H1 (cell line): ENCODE data around the gene IARS2. TPM values are rescaled to one million over a fixed set of nuclear protein-coding genes. Genes with fewer than 3 reads are reported as not detected.

Source experiments
- CTCF ChIA-PET: fragments of 300-600 bp; sonication (Branson Sonifier 250); formaldehyde crosslinking; loops from one replicate; lab custom pipeline; 2021; ENCODE audit not compliant: partially characterized antibody; lab: Charles Lee
- POLR2A ChIA-PET: fragments of 300-600 bp; sonication (Branson Sonifier 250); formaldehyde crosslinking; loops from one replicate; lab custom pipeline; 2021; ENCODE audit warnings: inconsistent platforms; ENCODE audit not compliant: partially characterized antibody; lab: Charles Lee
- DNase-seq, 2 experiments: peaks; one replicate each; pipeline versions ENCODE4 v3.0.0 to v3.0.0-alpha.2; 2010 to 2022; ENCODE audit warnings: low spot score in 2 of 2, low read depth in 1 of 2, mixed read lengths in 1 of 2
- FAIRE-seq: peaks from 2 replicates; lab custom pipeline; 2011; peaks lifted over from hg19 to GRCh38; lab: Jason Lieb, UNC
- H2AFZ ChIP-seq: 2 replicates; pipeline ENCODE4 v1.8.1; 2012; ENCODE audit warnings: low read length, inconsistent platforms
- H2AK5ac ChIP-seq: 2 replicates; pipeline ENCODE4 v1.6.1; 2013; ENCODE audit warnings: low read depth, low read length
- H2BK120ac ChIP-seq: replicated peaks from 2 replicates; pipeline ENCODE3; 2013; ENCODE audit warnings: low read depth, low read length, inconsistent platforms
- H2BK12ac ChIP-seq: 2 replicates; pipeline ENCODE4 v1.6.1; 2013; ENCODE audit warnings: low read depth, low read length
- H2BK15ac ChIP-seq: 2 replicates; pipeline ENCODE4 v1.6.1; 2013; ENCODE audit warnings: low read length
- H2BK20ac ChIP-seq: 2 replicates; pipeline ENCODE4 v1.6.1; 2013; ENCODE audit warnings: low read length
- H2BK5ac ChIP-seq: 2 replicates; pipeline ENCODE4 v1.6.1; 2013; ENCODE audit warnings: low read depth, low read length
- H3K14ac ChIP-seq: 2 replicates; pipeline ENCODE4 v1.6.1; 2013; ENCODE audit warnings: inconsistent platforms; ENCODE audit not compliant: insufficient read length
- H3K18ac ChIP-seq: 2 replicates; pipeline ENCODE4 v1.6.1; 2013; ENCODE audit warnings: low read length; ENCODE audit errors: extremely low read depth
- H3K23ac ChIP-seq: 2 replicates; pipeline ENCODE4 v1.6.1; 2013; ENCODE audit warnings: inconsistent platforms; ENCODE audit not compliant: insufficient read length
- H3K23me2 ChIP-seq: 2 replicates; pipeline ENCODE4 v1.6.1; 2013; ENCODE audit warnings: low read depth, low read length
- H3K27ac ChIP-seq: 2 replicates; pipeline ENCODE4 v1.6.1; 2011; ENCODE audit warnings: low read depth, low read length, inconsistent platforms
- H3K27me3 ChIP-seq, 4 experiments: replicated peaks in 1 of 4; 1 replicate in 1 of 4; 2 replicates in 3 of 4; pipeline versions ENCODE4 v1.6.1 to v1.8.1; 2011 to 2013; ENCODE audit warnings: low read length in 3 of 4, mild to moderate bottlenecking in 3 of 4, inconsistent platforms in 2 of 4, mixed read lengths in 2 of 4, moderate library complexity in 1 of 4; ENCODE audit not compliant: control insufficient read depth in 3 of 4, insufficient read depth in 3 of 4; ENCODE audit errors: extremely low read depth in 1 of 4
- H3K36me3 ChIP-seq, 4 experiments: 2 replicates each; pipeline versions ENCODE4 v1.6.1 to v1.8.1; 2011 to 2013; ENCODE audit warnings: mild to moderate bottlenecking in 4 of 4, low read length in 3 of 4, moderate library complexity in 2 of 4, control low read depth in 1 of 4, inconsistent platforms in 1 of 4; ENCODE audit not compliant: insufficient read depth in 4 of 4, control insufficient read depth in 2 of 4
- H3K4ac ChIP-seq: replicated peaks from 2 replicates; pipeline ENCODE3; 2013; ENCODE audit warnings: low read length, low read depth, mixed read lengths, inconsistent platforms; ENCODE audit not compliant: insufficient read length
- H3K4me1 ChIP-seq, 4 experiments: replicated peaks in 1 of 4; 1 replicate in 1 of 4; 2 replicates in 3 of 4; pipeline versions ENCODE4 v1.6.1 to v1.8.1; 2011 to 2013; ENCODE audit warnings: low read length in 3 of 4, inconsistent platforms in 2 of 4, mixed read lengths in 1 of 4; ENCODE audit not compliant: insufficient read depth in 4 of 4, control insufficient read depth in 3 of 4
- H3K4me2 ChIP-seq, 2 experiments: 2 replicates each; pipeline versions ENCODE4 v1.6.1 to v1.8.1; 2011 to 2013; ENCODE audit warnings: low read depth in 2 of 2, low read length in 2 of 2, control low read depth in 1 of 2, inconsistent platforms in 1 of 2, mild to moderate bottlenecking in 1 of 2; ENCODE audit not compliant: insufficient read depth in 1 of 2
- H3K4me3 ChIP-seq, 4 experiments: fragments of 200-600, 300-600 bp in 1 of 4; sonication (generic), shearing (Covaris generic), sonication (Bioruptor Twin) in 1 of 4; 2 replicates each; pipeline versions ENCODE4 v1.5.1 to v1.8.1; 2011 to 2016; ENCODE audit warnings: low read length in 4 of 4, low read depth in 3 of 4, control low read depth in 2 of 4, inconsistent platforms in 2 of 4, mild to moderate bottlenecking in 2 of 4, mixed read lengths in 1 of 4, moderate library complexity in 1 of 4; ENCODE audit not compliant: insufficient read depth in 2 of 4; ENCODE audit errors: extremely low read depth in 1 of 4
- H3K56ac ChIP-seq: replicated peaks from 2 replicates; pipeline ENCODE3; 2013; ENCODE audit warnings: low read depth, mild to moderate bottlenecking, mixed read lengths, low read length, inconsistent platforms; ENCODE audit not compliant: insufficient read length
- H3K79me1 ChIP-seq: 2 replicates; pipeline ENCODE4 v1.6.1; 2013; ENCODE audit warnings: low read depth, low read length, control low read depth
- H3K79me2 ChIP-seq, 2 experiments: 2 replicates each; pipeline versions ENCODE4 v1.6.1 to v1.8.1; 2012 to 2013; ENCODE audit warnings: low read length in 2 of 2, mild to moderate bottlenecking in 2 of 2, inconsistent platforms in 1 of 2; ENCODE audit not compliant: insufficient read depth in 2 of 2, control insufficient read depth in 1 of 2
- H3K9ac ChIP-seq, 4 experiments: replicated peaks in 1 of 4; 1 replicate in 1 of 4; 2 replicates in 3 of 4; pipeline versions ENCODE4 v1.6.1 to v1.8.1; 2011 to 2013; ENCODE audit warnings: low read depth in 3 of 4, low read length in 3 of 4, control low read depth in 2 of 4, mild to moderate bottlenecking in 2 of 4, moderate library complexity in 2 of 4, inconsistent platforms in 1 of 4; ENCODE audit errors: extremely low read depth in 1 of 4
- H3K9me3 ChIP-seq, 2 experiments: 2 replicates each; pipeline versions ENCODE4 v1.6.1 to v1.8.1; 2012 to 2013; ENCODE audit warnings: mild to moderate bottlenecking in 2 of 2, moderate library complexity in 2 of 2, control low read depth in 1 of 2, inconsistent platforms in 1 of 2, low read depth in 1 of 2, low read length in 1 of 2, mixed read lengths in 1 of 2; ENCODE audit not compliant: insufficient read depth in 2 of 2
- H4K20me1 ChIP-seq, 2 experiments: replicated peaks in 1 of 2; 2 replicates each; pipeline versions ENCODE3 to v1.8.1; 2011 to 2013; ENCODE audit warnings: inconsistent platforms in 2 of 2, low read length in 2 of 2, mild to moderate bottlenecking in 1 of 2; ENCODE audit not compliant: insufficient read depth in 2 of 2, control insufficient read depth in 1 of 2
- H4K5ac ChIP-seq: 2 replicates; pipeline ENCODE4 v1.6.1; 2013; ENCODE audit warnings: low read length, low read depth, mixed read lengths, inconsistent platforms; ENCODE audit not compliant: insufficient read length
- H4K8ac ChIP-seq: 2 replicates; pipeline ENCODE4 v1.8.0; 2013; ENCODE audit warnings: mild to moderate bottlenecking, moderate library complexity, low read length, inconsistent platforms; ENCODE audit not compliant: insufficient read depth; ENCODE audit errors: extremely low read depth
- H4K91ac ChIP-seq: replicated peaks from 2 replicates; pipeline ENCODE3; 2013; ENCODE audit warnings: low read length, mixed read lengths, inconsistent platforms; ENCODE audit not compliant: insufficient read length
- GTF2F1 ChIP-seq: IDR thresholded peaks from 2 replicates; pipeline ENCODE4 v1.6.1; 2012; ENCODE audit warnings: low read depth, low read length, improper control_type of control experiment, borderline replicate concordance
- RAD21 ChIP-seq, 2 experiments: IDR thresholded peaks in 1 of 2; conservative IDR thresholded peaks in 1 of 2; 2 replicates each; pipeline ENCODE4 v1.6.1; 2011; ENCODE audit warnings: low read depth in 2 of 2, low read length in 2 of 2, improper control_type of control experiment in 1 of 2, inconsistent platforms in 1 of 2, mild to moderate bottlenecking in 1 of 2, moderate library complexity in 1 of 2
- TBP ChIP-seq: IDR thresholded peaks from 2 replicates; pipeline ENCODE4 v1.6.1; 2011; ENCODE audit warnings: low read depth, low read length, improper control_type of control experiment
- ZNF274 ChIP-seq: IDR thresholded peaks from 2 replicates; pipeline ENCODE4 v1.7.0; 2012; ENCODE audit warnings: low read length, borderline replicate concordance; ENCODE audit errors: extremely low read depth
- WGBS, 2 experiments: shearing (Covaris generic) in 1 of 2; methylation state at CpG; one replicate each; pipeline versions ENCODE4 v1.1.6 to v1.1.7; 2013 to 2015; ENCODE audit warnings: low lambda C conversion rate in 2 of 2, mixed read lengths in 2 of 2, inconsistent platforms in 1 of 2, low coverage in 1 of 2, missing lambda C conversion rate in 1 of 2; ENCODE audit not compliant: insufficient replicate concordance in 2 of 2, insufficient coverage in 1 of 2, insufficient read length in 1 of 2; ENCODE audit errors: extremely low coverage in 1 of 2, missing lambda C conversion rate in 1 of 2; 5-methylcytosine and 5-hydroxymethylcytosine counted together
- polyA plus RNA-seq, 7 experiments: library from polyadenylated mRNA; depleted of rRNA in 3 of 7; stranded (reverse) in 5 of 7; unstranded in 2 of 7; fragments of >200 nt in 5 of 7; fragments of 200-250 nt in 2 of 7; gene quantifications; 1 replicate in 5 of 7; 2 replicates in 1 of 7; 4 replicates in 1 of 7; pipeline versions ENCODE4 v1.2.1 to v1.2.3, GENCODE V29; 2011 to 2013; ENCODE audit warnings: missing spikeins in 2 of 7, mixed read lengths in 2 of 7
- total RNA-seq: library from RNA; stranded (reverse); fragmentation: NEBNext Ultra II Directional; extraction: Animal tissue kit (Norgen Biotek cat#: 25700); gene quantifications from 2 replicates; pipeline ENCODE4 v1.2.1, GENCODE V29; 2021

Gene IARS2
- total and polyA plus RNA-seq, 2 of the 8 experiments (the other 6 are each of a cell fraction or from before 2014, with no cell fraction given), result 15.0 to 69.8 TPM

GRCh38 chr1:220093361-220094015 is 444 bp upstream of the IARS2 start:
- Histone ChIP-seq H4K20me1 (peaks cover 0 to 2% of the 10 kb centered on the region in 2 experiments), H2BK12ac (no peak overlapping the region), H3K4ac (no peak overlapping the region), H2BK5ac (no peak overlapping the region), H3K4me1 (peaks cover 0 to 3% (median 0%) of the 10 kb centered on the region in 4 experiments; a peak in 2 of 7 replicates), H3K18ac (no peak overlapping the region), H4K91ac (no peak overlapping the region), H3K4me2 (peak overlapping the region; percentile 24 to 77; a peak in 2 of 4 replicates), H2AK5ac (no peak overlapping the region), H4K8ac (no peak overlapping the region), H3K79me1 (no peaks in the 10 kb centered on the region), H3K23me2 (peaks cover 9% of the 10 kb centered on the region), H3K27ac (no peak overlapping the region), H3K9me3 (no peaks in the 10 kb centered on the region), H4K5ac (no peak overlapping the region), H3K4me3 (peak overlapping the region in 2 of 4 experiments; percentile 78 to 97; a peak in 1 of 8 replicates), H2BK20ac (no peak overlapping the region), H3K23ac (no peak overlapping the region), H3K56ac (no peak overlapping the region), H3K27me3 (no peaks in the 10 kb centered on the region), H3K36me3 (peaks cover 0 to 15% (median 6%) of the 10 kb centered on the region in 4 experiments; a peak in 3 of 8 replicates), H2BK15ac (no peak overlapping the region), H2BK120ac (no peak overlapping the region), H3K14ac (no peak overlapping the region), H3K9ac (no peak overlapping the region), H3K79me2 (peaks cover 0 to 12% of the 10 kb centered on the region in 2 experiments; a peak in 2 of 4 replicates), H2AFZ (peak overlapping the region; percentile 35; the same call in 1 of the 2 replicates)
- ChIA-PET CTCF (interaction anchor here (1.0 to 2.5 kb wide), 4 partner anchors 19 to 105 kb away, joined by 3 to 8 read pairs (median 5); no protein-coding TSS in a partner anchor), POLR2A (interaction anchor here (1.0 kb wide), 1 partner anchor 29 kb away, joined by 3 read pairs; no protein-coding TSS in a partner anchor)
- no peak for FAIRE-seq
- WGBS, 2 experiments, result 39% methylated on average over 12 of the region's 12 CpGs; no CpG with 5 or more reads in 1 of the 2 experiments
- no peak for DNase-seq
- no peak for TF ChIP-seq GTF2F1
- no peak for TF ChIP-seq ZNF274
- TF ChIP-seq RAD21 (IDR thresholded peaks at IDR 0.05 in 1 of 2, conservative IDR thresholded peaks at IDR 0.05 in 1 of 2; ENCODE audit: low read depth in 2 of 2, low read length in 2 of 2), result no peak
- TF ChIP-seq TBP, result no peak
